Left ventricle myocardium inferior (tissue), 1 donor: ENCODE measurements around the gene GNB2. TPM values are rescaled to one million over a fixed set of nuclear protein-coding genes. Genes with fewer than 3 reads are reported as not detected.
"Not testable (repeated sequence)": the region's sequence is repeated elsewhere in the genome, so short reads cannot be mapped to it uniquely, and the experiment has no call there.

Experiments
- DNase-seq: peaks from one replicate; pipeline ENCODE4 v3.0.0-alpha.2; 2020
- H3K27ac ChIP-seq: fragments of 200-600 bp; replicated peaks from 2 replicates; pipeline ENCODE4 v1.8.0; 2021
- H3K27me3 ChIP-seq: fragments of 200-600 bp; 2 replicates; pipeline ENCODE4 v1.8.0; 2021; ENCODE audit warnings: low read depth
- H3K36me3 ChIP-seq: fragments of 200-600 bp; 2 replicates; pipeline ENCODE4 v1.8.0; 2021
- H3K4me1 ChIP-seq: fragments of 200-600 bp; 2 replicates; pipeline ENCODE4 v1.8.0; 2021
- H3K4me3 ChIP-seq: fragments of 200-600 bp; 2 replicates; pipeline ENCODE4 v1.8.0; 2021; ENCODE audit warnings: mild to moderate bottlenecking, moderate library complexity
- H3K9me3 ChIP-seq: fragments of 200-600 bp; replicated peaks from 2 replicates; pipeline ENCODE4 v1.8.0; 2021
- CTCF ChIP-seq: fragments of 200-600 bp; IDR thresholded peaks from 2 replicates; pipeline ENCODE4 v1.8.0; 2021; ENCODE audit warnings: antibody characterized with exemption, mild to moderate bottlenecking, borderline replicate concordance
- intact Hi-C: fragments of 100-400 bp; cut with micrococcal nuclease; formaldehyde crosslinking; loops from one replicate; pipeline ENCODE4 v1.11.0; 2022
- total RNA-seq: library from RNA; stranded (reverse); fragmentation: NEBNext Ultra II Directional; extraction: Animal tissue kit (Norgen Biotek cat#: 25700); gene quantifications from one replicate; pipeline ENCODE4 v1.2.1, GENCODE V29; 2021
- donor health status: DM: no; HTN: yes; CAD: no; lungs with severe emphysema.

GNB2 gene
- total RNA-seq, 1 donor from 2014 or later = 98.3 TPM

- no peaks in the 10 kb centered on the region for H3K4me1 ChIP-seq
- TF ChIP-seq CTCF = no peak
- peaks cover 6% of the 10 kb centered on the region for H3K9me3 ChIP-seq
- intact Hi-C loops = no loop called here
- H3K27me3 ChIP-seq = peaks cover 13% of the 10 kb centered on the region
- H3K27ac ChIP-seq = no peak overlapping the region
- H3K4me3 ChIP-seq = no peak overlapping the region
- H3K36me3 ChIP-seq = no peaks in the 10 kb centered on the region
- no peak for DNase-seq
Measured at GRCh38 chr7:100714725-100715124, 41.2 kb downstream of the GNB2 start.

- intact Hi-C loops, H3K27ac ChIP-seq, DNase-seq, H3K36me3 ChIP-seq, H3K4me1 ChIP-seq, H3K4me3 ChIP-seq, H3K9me3 ChIP-seq: not testable (repeated sequence)
- peaks cover 36% of the 10 kb centered on the region for H3K27me3 ChIP-seq
Measured at GRCh38 chr7:100717073-100717472, 43.5 kb downstream of the GNB2 start.

GRCh38 chr7:100719523-100720278, 46.2 kb downstream of the GNB2 start:
- DNase-seq = no peak
- peaks cover 62% of the 10 kb centered on the region for H3K27me3 ChIP-seq

GRCh38 chr7:100720279-100720670, 46.7 kb downstream of the GNB2 start, which contains the start of gene EPO:
EPO (plus strand) TSS chr7:100720468; CDS start chr7:100720981, 513 bp downstream.
- H3K27ac ChIP-seq = no peak within 1 kb of the TSS
- peaks cover 6% of the 10 kb centered on the region for H3K9me3 ChIP-seq
- H3K27me3 ChIP-seq = peaks cover 67% of the 10 kb centered on the region
- DNase-seq = no peak
- H3K36me3 ChIP-seq = no peaks in the 10 kb centered on the region
- intact Hi-C loops = no loop called here
- H3K4me1 ChIP-seq = peaks cover 8% of the 10 kb centered on the region
- peak within 1 kb of the TSS; percentile 44 for H3K4me3 ChIP-seq
- TF ChIP-seq CTCF = no peak

More at GRCh38 chr7:100719523-100720278, 46.2 kb downstream of the GNB2 start:
- H3K4me1 ChIP-seq = peaks cover 8% of the 10 kb centered on the region
- H3K36me3 ChIP-seq = no peaks in the 10 kb centered on the region
- H3K9me3 ChIP-seq = peaks cover 6% of the 10 kb centered on the region
- H3K27ac ChIP-seq = no peak overlapping the region
- H3K4me3 ChIP-seq = no peak overlapping the region
- intact Hi-C loops = no loop called here
- no peak for TF ChIP-seq CTCF

GRCh38 chr7:100720671-100721504, 47.3 kb downstream of the GNB2 start:
- no peak overlapping the region for H3K27ac ChIP-seq
- intact Hi-C loops = no loop called here
- H3K36me3 ChIP-seq = no peaks in the 10 kb centered on the region
- TF ChIP-seq CTCF = no peak
- peaks cover 8% of the 10 kb centered on the region for H3K4me1 ChIP-seq
- no peak for DNase-seq
- peaks cover 72% of the 10 kb centered on the region for H3K27me3 ChIP-seq
- peaks cover 6% of the 10 kb centered on the region for H3K9me3 ChIP-seq
- H3K4me3 ChIP-seq = peak overlapping the region; percentile 44

- Histone ChIP-seq H3K4me3 (no peak overlapping the region), H3K27me3 (peaks cover 78% of the 10 kb centered on the region), H3K4me1 (peaks cover 8% of the 10 kb centered on the region), H3K9me3 (peaks cover 6% of the 10 kb centered on the region), H3K36me3 (no peaks in the 10 kb centered on the region), H3K27ac (no peak overlapping the region)
- intact Hi-C loops = no loop called here
- DNase-seq = no peak
- TF ChIP-seq CTCF = no peak
Measured at GRCh38 chr7:100721505-100721812, 47.9 kb downstream of the GNB2 start.
